Esophagus (tissue), 2 donors: Measurements from ENCODE around the gene TTBK1. TPM values are rescaled to one million over a fixed set of nuclear protein-coding genes. Genes with fewer than 3 reads are reported as not detected.

Source experiments
- H3K27ac ChIP-seq, 2 donors: one replicate each; pipeline ENCODE4 v1.5.1; 2013; ENCODE audit warnings: low read depth in 2 of 2, mild to moderate bottlenecking in 2 of 2, inconsistent platforms in 1 of 2, low read length in 1 of 2, moderate library complexity in 1 of 2
- H3K27me3 ChIP-seq, 2 donors: one replicate each; pipeline ENCODE4 v1.6.1; 2013; ENCODE audit warnings: low read length in 2 of 2, control low read depth in 1 of 2, mild to moderate bottlenecking in 1 of 2; ENCODE audit not compliant: insufficient read depth in 2 of 2, control insufficient read depth in 1 of 2
- H3K36me3 ChIP-seq, 2 donors: one replicate each; pipeline ENCODE4 v1.6.1; 2013; ENCODE audit warnings: low read length in 1 of 2; ENCODE audit not compliant: control insufficient read depth in 2 of 2, insufficient read depth in 2 of 2
- H3K4me1 ChIP-seq, 2 donors: one replicate each; pipeline ENCODE4 v1.6.1; 2013; ENCODE audit warnings: low read length in 1 of 2; ENCODE audit not compliant: control insufficient read depth in 2 of 2, insufficient read depth in 2 of 2
- H3K4me3 ChIP-seq, 2 donors: one replicate each; pipeline ENCODE4 v1.5.1; 2013; ENCODE audit warnings: low read length in 2 of 2, mild to moderate bottlenecking in 2 of 2, low read depth in 1 of 2, moderate library complexity in 1 of 2
- H3K9me3 ChIP-seq, 2 donors: one replicate each; pipeline ENCODE4 v1.6.1; 2013; ENCODE audit warnings: mild to moderate bottlenecking in 2 of 2, low read depth in 1 of 2, low read length in 1 of 2, moderate library complexity in 1 of 2; ENCODE audit not compliant: control insufficient read depth in 2 of 2, insufficient read depth in 1 of 2
- WGBS, 2 donors: extraction: QIAGEN DNeasy Blood & Tissue Kit; methylation state at CpG; one replicate each; pipeline ENCODE4 v1.1.7; 2013; 5-methylcytosine and 5-hydroxymethylcytosine counted together
- polyA plus RNA-seq, 2 donors: library from polyadenylated mRNA; stranded (reverse); fragments of 200-250 nt; gene quantifications; one replicate each; pipeline ENCODE4 v1.2.3, GENCODE V29; 2013
- donor health status: healthy with polysubstance abuse.
- donor health status: Bipolar disorder and iron deficiency.

The TTBK1 gene
- polyA plus RNA-seq, 2 donors = 0.02 TPM

DNA sequence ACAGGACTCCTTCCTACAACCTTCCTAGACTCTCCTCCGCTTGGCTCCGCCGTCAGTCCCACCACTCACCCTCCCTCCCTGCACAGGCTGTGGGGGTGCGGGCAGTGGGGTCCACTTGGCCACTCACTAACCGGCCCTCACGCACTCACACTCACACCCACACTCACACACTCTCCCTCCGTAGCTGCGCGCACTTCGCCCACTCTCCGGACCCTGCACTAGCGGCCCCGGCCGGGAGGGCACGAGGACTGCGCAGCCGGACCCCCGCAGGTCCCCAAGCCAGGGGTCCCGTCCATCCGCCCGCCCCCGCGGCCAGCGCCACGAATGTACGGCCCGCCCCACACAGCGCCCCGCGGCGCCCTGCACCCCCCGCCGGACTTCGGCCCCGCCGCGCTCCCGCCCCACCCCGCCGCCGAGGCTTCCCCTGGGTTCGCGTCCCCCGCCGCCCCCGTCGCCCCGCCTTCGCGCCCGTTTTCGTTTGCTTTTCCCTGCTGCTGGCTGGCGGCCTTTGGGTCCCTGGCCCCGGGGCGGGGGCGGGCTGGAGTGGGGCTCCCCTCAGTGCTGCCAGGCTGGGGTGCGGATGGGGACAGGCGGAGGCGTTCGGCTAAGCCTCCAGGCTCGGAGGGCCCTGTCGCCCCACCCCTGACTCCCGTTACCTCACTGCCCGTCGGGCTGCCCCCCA lies 31.8 kb downstream of the TTBK1 start:
- Histone ChIP-seq H3K9me3 (no peaks in the 10 kb centered on the region), H3K27ac (no peak overlapping the region), H3K27me3 (no peaks in the 10 kb centered on the region), H3K4me1 (no peaks in the 10 kb centered on the region), H3K36me3 (no peaks in the 10 kb centered on the region), H3K4me3 (peak overlapping the region; percentile 25 to 35)
- 5 to 7% methylated on average over 35 to 65 of the region's 65 CpGs for WGBS, 2 donors

DNA sequence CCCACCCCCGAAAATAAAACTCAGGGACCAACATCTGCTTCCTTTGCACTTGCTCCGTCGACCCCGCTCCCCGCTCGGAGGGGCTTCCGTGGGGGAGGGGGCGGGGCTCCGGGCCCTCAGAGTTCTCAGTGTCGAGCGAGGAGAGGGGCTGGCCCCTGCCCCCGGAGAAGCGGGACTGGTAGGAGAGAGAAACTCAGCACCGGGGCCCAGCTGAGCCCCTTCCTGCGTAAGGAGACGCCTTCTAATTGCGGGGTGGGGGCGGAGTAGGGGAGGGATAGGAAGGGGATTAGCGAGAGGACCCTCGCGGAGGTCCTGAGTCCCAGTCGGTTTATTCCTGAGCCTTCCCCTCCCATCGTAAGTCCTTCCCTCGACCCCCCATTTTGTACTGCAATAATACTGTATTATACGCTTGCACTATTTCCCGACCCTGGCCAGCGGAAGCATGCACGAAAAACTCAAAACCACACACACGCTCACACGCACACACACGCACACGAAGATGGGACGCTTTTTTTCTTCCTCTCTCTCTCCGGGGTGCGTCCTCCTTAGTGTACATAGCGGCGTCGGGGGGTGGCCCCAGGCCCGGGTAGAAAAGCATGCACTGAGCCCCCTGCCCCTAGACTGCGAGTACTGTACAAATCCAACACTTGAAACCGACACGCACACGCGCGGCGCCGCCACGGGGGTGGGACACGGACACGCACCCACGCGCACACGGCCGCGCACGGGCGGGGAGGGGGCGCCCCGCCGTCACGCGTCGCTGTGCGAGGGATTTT lies 32.7 kb downstream of the TTBK1 start:
- H3K27ac ChIP-seq = no peak overlapping the region
- peak overlapping the region in 1 of 2 donors; percentile 35 for H3K4me3 ChIP-seq
- no peaks in the 10 kb centered on the region for H3K9me3 ChIP-seq
- H3K36me3 ChIP-seq = no peaks in the 10 kb centered on the region
- WGBS, 2 donors = 27 to 30% methylated on average over 58 to 64 of the region's 64 CpGs
- no peaks in the 10 kb centered on the region for H3K4me1 ChIP-seq
- no peaks in the 10 kb centered on the region for H3K27me3 ChIP-seq

DNA sequence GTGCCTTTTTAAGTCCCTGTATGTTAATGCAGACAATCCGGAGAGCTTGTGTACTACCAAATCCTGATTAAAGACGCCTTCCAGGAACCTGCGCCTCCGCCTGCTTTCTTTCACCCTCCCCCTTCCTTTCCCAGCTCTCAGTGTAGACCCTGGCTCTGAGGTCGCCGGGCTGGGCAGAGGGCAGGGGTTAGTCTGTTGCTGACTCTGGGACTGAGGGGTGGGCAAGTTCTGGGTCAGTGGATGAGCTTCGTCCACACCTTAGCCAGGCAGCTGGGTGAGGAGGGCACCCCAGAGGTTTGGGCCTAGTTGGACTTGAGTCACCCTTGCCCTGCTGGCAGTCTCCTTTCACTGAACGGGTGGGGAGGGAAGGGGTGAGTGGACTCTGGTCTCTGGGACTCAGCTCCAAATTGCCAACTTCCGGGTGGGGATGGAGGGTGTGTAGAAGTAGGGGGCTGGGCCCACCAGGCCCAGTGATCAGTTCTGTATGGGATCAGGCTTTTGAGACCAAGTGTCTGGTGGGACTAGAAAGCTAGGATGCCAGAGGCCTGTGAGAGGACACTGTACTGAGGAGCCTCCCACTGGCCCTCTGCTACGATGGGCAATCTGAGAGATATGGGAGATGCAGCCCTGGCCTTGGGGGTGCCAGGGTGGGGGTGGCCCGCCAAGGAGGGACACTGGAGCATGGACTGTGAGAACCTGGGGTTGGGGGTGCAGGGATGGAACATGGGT lies 33.5 kb downstream of the TTBK1 start:
- no peaks in the 10 kb centered on the region for H3K4me1 ChIP-seq
- H3K9me3 ChIP-seq = no peaks in the 10 kb centered on the region
- no peak overlapping the region for H3K27ac ChIP-seq
- H3K4me3 ChIP-seq = no peak overlapping the region
- WGBS, 2 donors = 77 to 85% methylated on average over 11 of the region's 11 CpGs
- H3K36me3 ChIP-seq = no peaks in the 10 kb centered on the region
- H3K27me3 ChIP-seq = no peaks in the 10 kb centered on the region

DNA sequence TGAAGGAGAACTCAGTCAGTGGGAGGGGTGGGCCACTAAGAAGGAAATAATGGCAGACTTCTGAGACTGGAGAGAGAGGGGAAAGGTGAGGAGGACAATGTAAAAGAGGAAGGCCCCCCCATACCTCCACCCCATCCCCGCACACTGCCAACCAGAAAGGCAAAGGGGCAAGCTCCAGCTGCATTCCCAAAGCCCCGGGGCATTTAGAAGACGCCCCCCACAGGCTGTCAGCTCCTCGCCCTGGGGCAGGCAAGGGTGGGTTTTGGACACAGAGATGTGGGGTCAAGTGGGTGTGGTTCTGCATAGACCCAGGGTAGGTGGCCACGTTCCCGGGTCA lies 34.0 kb downstream of the TTBK1 start:
- WGBS, 2 donors = 82 to 87% methylated on average over 6 of the region's 6 CpGs
- H3K4me3 ChIP-seq = no peak overlapping the region
- no peaks in the 10 kb centered on the region for H3K4me1 ChIP-seq
- no peaks in the 10 kb centered on the region for H3K27me3 ChIP-seq
- H3K27ac ChIP-seq = no peak overlapping the region
- no peaks in the 10 kb centered on the region for H3K9me3 ChIP-seq
- no peaks in the 10 kb centered on the region for H3K36me3 ChIP-seq

DNA sequence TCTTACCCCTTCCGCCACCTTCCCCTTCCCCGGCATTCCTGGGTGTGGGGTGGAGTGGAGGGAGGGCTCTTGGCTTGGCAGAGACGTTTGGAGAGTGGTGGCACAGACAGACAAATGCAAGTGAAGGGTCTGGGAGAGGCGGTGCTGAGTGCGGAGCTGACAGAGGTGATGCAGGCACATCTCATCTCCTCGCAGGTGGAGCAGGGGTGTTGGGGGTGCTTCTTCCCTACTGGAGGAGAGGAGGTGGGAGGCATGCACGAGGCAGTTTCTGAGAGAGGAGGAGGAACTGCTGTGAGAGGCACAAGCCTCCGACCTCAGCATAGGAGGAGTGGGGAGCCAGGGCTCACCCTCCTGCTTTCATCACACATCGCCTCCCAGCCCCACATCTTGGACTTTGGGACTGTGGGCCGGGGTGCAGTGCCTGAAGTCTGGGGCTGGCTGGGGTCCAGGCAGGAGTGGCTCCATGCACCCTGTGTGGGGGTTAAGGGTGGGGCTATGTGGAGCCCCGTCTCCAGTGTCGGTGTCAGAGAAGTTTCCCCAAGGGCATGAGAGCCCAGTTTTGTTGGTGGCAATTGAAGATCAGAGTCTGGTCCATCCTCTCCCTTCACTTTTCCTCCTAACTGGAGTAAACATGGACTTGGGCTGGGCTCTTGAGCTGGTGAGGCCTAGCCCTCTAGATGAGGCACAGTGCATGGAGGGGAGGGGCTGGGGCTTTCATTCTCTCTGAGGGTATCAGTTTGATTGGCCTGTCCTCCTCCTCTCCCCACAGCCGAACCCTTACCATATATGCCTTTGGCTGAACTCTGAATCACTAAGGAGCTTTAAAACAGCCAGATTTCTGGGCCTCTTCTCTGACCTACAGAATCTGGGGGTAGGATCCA lies 34.6 kb downstream of the TTBK1 start:
- WGBS, 2 donors = 69 to 72% methylated on average over 13 of the region's 13 CpGs
- no peak overlapping the region for H3K4me3 ChIP-seq
- H3K4me1 ChIP-seq = no peaks in the 10 kb centered on the region
- H3K9me3 ChIP-seq = no peaks in the 10 kb centered on the region
- H3K27me3 ChIP-seq = no peaks in the 10 kb centered on the region
- H3K36me3 ChIP-seq = no peaks in the 10 kb centered on the region
- H3K27ac ChIP-seq = no peak overlapping the region

DNA sequence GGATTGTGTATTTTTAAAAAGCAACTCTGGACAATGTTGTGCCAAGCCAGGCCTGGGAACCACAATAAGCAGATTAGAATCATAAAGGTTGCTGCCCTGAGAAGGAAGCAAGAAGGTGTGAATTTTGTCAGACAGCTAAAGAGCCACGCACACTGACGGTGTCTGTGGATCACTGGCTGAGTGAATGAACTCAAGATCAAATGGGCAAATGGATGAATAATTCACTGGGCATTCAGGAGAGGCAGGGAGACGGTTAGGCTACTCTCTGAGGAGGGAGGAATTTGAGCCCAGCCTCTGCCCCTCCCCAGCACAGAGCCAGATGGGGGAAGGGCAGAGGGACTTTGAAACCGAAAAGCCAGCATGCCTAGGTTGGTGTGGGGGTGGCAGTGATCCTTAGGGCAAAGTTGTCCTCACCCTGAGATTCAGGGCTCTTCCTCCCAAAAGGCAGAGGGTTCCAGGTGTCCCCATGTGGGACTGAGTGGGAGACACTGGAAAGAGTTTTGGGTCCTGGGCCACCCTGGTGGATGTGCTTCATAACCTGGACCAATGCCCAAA lies 35.3 kb downstream of the TTBK1 start:
- Histone ChIP-seq H3K36me3 (no peaks in the 10 kb centered on the region), H3K27ac (no peak overlapping the region), H3K4me1 (no peaks in the 10 kb centered on the region), H3K9me3 (no peaks in the 10 kb centered on the region), H3K27me3 (no peaks in the 10 kb centered on the region), H3K4me3 (no peak overlapping the region)
- 53 to 71% methylated on average over 4 of the region's 4 CpGs for WGBS, 2 donors

DNA sequence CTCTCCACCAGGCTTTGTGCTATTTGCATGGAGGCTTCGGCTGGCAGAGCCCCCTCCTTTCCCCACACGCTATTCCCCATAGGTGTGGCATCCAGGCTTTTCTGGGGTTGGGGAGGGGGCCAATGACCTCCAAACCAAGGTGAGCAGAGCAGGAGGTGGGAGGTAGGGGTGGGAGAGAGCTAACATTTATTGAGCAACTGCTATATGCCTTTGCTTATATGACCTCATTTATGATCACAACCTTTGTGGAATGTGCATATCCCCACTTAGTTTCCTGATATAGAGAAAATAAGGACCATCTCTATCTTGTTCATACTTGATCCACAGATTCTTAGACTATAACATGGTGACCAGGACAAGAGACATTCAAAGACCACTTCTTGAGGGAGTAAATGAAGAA lies 37.0 kb downstream of the TTBK1 start:
- H3K4me3 ChIP-seq = no peak overlapping the region
- peaks cover 0 to 3% of the 10 kb centered on the region in 2 donors for H3K4me1 ChIP-seq
- WGBS, 2 donors = 75 to 76% methylated on average over 2 of the region's 2 CpGs

DNA sequence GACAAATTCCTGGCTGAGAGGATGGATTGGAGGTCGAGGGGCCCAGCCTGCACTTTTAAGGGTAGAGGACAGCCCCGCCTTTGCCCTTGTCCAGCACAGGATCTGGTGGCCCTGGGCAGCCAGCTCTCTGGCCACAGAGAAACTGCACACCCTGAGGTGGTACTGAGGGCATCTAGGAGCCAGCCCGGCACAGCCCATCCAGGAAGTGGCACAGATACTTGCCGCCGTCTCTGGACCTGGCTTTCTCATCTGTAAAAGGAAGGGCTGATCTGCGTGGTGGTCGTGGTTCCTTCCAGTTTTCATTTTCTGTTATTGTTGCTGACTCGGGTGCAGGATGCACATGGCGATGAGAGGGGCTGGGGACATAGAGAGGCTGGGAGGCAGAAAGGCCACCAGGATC lies 38.8 kb downstream of the TTBK1 start:
- no peak overlapping the region for H3K4me3 ChIP-seq
- no peaks in the 10 kb centered on the region for H3K27me3 ChIP-seq
- H3K36me3 ChIP-seq = no peaks in the 10 kb centered on the region
- H3K27ac ChIP-seq = no peak overlapping the region
- H3K9me3 ChIP-seq = no peaks in the 10 kb centered on the region
- WGBS, 2 donors = 66 to 69% methylated on average over 9 of the region's 9 CpGs
- peaks cover 0 to 3% of the 10 kb centered on the region in 2 donors for H3K4me1 ChIP-seq

More for the DNA sequence above, 37.0 kb downstream of the TTBK1 start:
- no peaks in the 10 kb centered on the region for H3K36me3 ChIP-seq
- no peaks in the 10 kb centered on the region for H3K9me3 ChIP-seq
- H3K27ac ChIP-seq = no peak overlapping the region
- H3K27me3 ChIP-seq = no peaks in the 10 kb centered on the region
